GM18909 (cell line): ENCODE results near the gene ARID5B.

Experiments used
- ATAC-seq: cut with Tn5 transposase; IDR thresholded peaks from one replicate; pipeline ENCODE4 v1.9.1; 2021; ENCODE audit warnings: mild to moderate bottlenecking; ENCODE audit not compliant: unreplicated experiment, poor library complexity

ARID5B gene

GRCh38 chr10:61887772-61888171, 13.7 kb upstream of the ARID5B start:
- ATAC-seq, result no peak

- ATAC-seq, result no peak
Observed at GRCh38 chr10:61888744-61889143, 12.8 kb upstream of the ARID5B start.

- ATAC-seq, result no peak
Observed at GRCh38 chr10:61890430-61890829, 11.1 kb upstream of the ARID5B start.

GRCh38 chr10:61890881-61891409, 10.6 kb upstream of the ARID5B start:
- no peak for ATAC-seq

GRCh38 chr10:61891906-61892585, 9.5 kb upstream of the ARID5B start:
- ATAC-seq, result no peak

- no peak for ATAC-seq
Observed at GRCh38 chr10:61892961-61893360, 8.5 kb upstream of the ARID5B start.

GRCh38 chr10:61894133-61894532, 7.4 kb upstream of the ARID5B start:
- ATAC-seq, result no peak

GRCh38 chr10:61895898-61896600, 5.5 kb upstream of the ARID5B start:
- no peak for ATAC-seq

- peak; percentile 75 for ATAC-seq
Observed at GRCh38 chr10:61896854-61897661, 4.4 kb upstream of the ARID5B start.

- ATAC-seq, result no peak
Observed at GRCh38 chr10:61897671-61898434, 3.6 kb upstream of the ARID5B start.

- ATAC-seq, result no peak
Observed at GRCh38 chr10:61898435-61898778, 3.1 kb upstream of the ARID5B start.

GRCh38 chr10:61899069-61899531, 2.4 kb upstream of the ARID5B start:
- ATAC-seq, result no peak

- no peak for ATAC-seq
Observed at GRCh38 chr10:61899663-61899996, 1.9 kb upstream of the ARID5B start.

GRCh38 chr10:61899997-61900828, 1.3 kb upstream of the ARID5B start:
- peak; percentile 32 for ATAC-seq

- no peak for ATAC-seq
Observed at GRCh38 chr10:61901829-61902444, 438 bp downstream of the ARID5B start.

GRCh38 chr10:61902445-61903220, 1.1 kb downstream of the ARID5B start:
- peak; percentile 12 for ATAC-seq

GRCh38 chr10:61903221-61903927, 1.9 kb downstream of the ARID5B start:
- ATAC-seq, result peak; percentile 58

GRCh38 chr10:61903928-61904344, 2.4 kb downstream of the ARID5B start:
- no peak for ATAC-seq
